Stimulated activated CD8-positive, alpha-beta memory T cell treated with anti-CD3 and anti-CD28 coated beads, Interleukin-7, amount 100 ng/mL, for 24 hours (primary cell): ENCODE data around the gene TRABD.

Experiments
- DNase-seq: peaks from one replicate; pipeline ENCODE4 v3.0.0-alpha.2; 2020; ENCODE audit warnings: low read depth

Gene TRABD

DNA sequence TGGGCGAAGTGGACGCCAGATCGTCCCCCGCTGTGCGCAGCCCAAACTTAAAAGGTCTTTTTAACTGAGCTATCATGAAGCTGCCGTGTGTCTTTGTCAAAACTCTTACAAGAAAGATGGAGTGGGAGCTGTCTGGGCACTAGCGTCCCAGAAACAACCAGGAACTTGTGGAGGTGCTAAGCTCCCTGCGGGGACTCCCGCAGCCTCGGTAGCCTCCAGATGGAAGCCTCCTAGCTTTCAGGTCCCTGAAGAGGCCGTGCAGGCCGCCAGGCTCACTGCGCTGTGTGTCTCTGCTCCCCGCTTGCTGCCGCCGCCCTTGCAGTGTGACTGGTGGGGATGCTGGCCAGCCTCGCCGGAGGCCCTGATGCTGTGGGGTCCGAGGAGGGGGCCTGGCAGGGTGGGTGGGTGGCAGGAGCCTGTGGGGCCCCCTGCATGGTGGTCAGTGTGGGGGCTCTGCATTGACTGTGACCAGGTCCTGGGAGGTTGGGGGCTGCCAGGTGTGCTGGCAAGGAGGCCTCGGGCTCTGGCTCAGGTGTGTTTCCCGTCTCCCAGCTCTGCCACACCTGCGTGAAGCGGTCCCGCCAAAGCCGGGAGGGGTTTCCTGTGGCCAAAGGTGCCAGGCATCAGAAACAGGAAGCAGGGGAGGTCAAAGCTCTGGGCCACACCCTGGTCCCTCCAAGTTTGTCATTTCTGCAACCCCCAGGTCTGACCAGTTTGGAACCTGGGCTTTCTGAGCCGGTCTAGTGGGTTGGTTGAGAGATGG lies 1.2 kb downstream of the TRABD start:
- no peak for DNase-seq

DNA sequence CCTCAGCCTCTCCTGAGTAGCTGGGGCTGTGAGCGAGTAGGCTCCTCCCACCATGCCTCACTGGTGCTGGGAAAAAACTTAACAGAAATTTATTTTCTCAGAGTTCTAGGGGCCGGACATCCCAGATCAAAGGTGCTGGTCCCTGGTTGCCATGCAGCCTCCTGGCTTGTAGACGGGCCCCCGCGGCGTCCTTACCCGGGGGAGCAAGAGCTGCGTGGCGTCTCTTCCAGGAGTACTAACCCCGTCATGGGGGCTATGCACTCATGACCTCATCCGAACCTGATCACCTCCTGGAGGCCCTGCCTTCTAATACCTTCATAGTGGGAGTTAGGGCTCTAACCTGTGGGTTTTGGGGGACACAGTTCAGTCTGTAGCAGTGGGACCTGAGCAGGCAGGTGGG lies 2.6 kb downstream of the TRABD start:
- DNase-seq = no peak

DNA sequence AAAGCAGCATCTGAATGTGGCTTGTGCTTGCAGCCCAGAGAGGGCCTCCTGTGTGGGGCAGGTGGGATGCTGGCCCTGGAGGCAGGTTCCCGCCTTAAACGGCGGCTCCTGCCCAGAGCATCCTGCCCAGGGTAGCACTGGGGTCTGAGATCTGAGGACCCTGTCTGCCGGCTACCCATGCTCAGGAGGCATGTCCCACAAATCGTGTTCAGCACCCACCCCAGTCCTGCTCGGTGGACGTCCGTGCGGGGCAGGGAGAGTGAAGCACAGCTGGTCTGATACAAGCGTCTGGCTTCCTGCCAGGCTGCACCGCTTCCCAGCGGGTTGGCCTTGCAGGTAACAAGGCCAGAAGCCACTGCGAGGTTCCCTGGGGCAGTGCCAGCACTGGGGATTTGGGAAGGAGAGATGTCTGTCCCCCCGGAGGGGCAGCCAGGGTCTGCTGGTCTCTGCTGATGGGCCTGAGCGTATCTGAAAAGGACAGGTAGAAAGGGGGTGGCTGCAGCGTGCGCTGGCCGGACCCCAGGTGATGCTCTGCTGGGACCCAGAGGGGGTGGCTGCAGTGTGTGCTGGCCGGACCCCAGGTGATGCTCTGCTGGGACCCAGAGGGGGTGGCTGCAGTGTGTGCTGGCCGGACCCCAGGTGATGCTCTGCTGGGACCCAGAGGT lies 3.6 kb downstream of the TRABD start:
- DNase-seq = no peak

DNA sequence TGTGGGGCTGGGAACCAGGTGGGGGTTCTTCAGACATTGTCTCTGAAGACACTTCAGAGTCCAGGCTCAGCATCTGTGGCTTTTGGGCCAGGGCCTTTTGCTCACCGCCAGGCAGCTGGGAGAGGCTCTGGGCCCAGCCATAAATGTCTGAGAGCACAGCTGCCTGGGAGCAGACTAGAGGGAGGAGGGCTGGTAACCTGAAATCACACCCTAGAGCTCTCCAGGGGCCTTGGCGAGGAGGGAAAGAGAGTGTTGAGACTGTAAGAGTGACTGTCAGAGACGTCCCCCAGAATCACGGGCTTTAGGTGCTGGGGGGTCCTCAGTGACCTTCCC lies 4.1 kb downstream of the TRABD start:
- DNase-seq = no peak

DNA sequence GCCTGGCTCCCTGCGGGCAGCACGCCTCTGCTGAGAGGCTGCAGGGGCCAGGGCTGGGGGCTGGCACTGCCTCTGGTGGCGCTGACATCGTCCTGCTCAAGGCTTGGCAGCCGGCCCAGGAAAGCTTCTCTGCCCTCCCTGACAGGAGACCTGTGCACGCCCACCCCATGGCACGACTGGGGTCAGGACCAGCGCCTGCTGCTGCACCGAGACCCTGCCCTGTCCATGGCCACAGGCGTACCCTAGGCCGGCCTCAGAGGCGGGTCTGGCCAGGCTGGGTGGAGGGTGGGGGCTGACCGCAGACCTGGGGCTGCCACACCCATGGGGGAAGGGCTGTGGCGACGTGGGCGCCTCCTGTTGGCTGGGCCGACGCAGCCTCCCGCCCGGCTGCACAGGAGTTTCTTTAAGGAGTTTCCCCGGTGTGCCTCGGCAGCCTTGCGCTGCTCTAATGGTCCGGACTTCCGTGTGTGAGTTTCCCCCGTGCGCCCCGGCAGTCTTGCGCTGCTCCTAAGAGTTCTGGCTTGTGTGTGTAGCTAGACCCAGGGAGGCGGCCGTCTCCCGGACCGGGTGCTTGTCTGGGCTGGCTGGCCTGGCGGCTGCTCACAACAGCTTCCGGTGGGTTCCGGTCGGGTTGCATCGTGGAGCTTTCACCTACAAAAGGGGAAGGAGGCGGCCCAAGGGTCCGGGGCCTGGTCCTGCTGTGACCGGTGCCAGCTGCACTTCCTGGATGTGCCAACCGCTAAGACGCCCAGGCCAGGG lies 4.6 kb downstream of the TRABD start:
- DNase-seq = peak; percentile 48

DNA sequence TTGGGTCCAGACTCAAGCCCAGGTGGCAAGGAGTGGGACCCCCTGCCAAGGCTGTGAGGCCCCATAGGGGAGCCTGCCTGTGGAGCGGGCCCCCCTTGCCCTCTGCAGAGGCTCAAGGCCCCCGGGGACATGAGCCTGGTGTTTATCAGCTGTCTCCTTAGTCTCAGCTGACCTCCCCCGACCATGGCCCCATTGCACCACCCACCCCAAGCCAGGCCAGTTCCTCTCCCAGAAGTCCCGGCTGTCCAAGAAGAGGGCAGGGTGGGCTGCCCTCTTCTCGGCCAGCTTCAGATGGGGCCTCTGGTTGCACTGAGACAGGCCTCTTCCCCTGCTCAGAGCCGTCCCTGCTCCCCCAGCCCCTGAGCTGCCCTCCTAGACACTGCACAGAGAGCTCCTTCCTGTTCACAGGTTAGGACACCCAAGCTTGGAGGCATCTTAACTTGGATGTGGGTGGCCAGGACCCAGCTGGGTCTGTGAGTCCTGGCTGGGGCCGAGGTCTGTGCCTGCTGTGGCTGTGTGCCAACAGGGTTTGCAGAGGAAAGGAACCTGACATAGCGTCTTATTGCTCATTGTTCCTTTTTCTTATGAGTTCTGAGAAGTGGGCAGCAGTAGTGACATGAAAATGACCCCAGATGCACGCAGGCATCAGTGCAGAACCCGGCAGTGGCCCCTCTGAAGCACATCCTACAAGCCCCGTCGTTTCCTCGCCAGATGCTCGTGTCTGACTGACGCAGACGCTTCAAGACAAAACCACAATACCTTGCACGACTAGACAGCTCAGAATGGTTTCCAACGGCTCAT lies 5.4 kb downstream of the TRABD start:
- peak; percentile 49 for DNase-seq

DNA sequence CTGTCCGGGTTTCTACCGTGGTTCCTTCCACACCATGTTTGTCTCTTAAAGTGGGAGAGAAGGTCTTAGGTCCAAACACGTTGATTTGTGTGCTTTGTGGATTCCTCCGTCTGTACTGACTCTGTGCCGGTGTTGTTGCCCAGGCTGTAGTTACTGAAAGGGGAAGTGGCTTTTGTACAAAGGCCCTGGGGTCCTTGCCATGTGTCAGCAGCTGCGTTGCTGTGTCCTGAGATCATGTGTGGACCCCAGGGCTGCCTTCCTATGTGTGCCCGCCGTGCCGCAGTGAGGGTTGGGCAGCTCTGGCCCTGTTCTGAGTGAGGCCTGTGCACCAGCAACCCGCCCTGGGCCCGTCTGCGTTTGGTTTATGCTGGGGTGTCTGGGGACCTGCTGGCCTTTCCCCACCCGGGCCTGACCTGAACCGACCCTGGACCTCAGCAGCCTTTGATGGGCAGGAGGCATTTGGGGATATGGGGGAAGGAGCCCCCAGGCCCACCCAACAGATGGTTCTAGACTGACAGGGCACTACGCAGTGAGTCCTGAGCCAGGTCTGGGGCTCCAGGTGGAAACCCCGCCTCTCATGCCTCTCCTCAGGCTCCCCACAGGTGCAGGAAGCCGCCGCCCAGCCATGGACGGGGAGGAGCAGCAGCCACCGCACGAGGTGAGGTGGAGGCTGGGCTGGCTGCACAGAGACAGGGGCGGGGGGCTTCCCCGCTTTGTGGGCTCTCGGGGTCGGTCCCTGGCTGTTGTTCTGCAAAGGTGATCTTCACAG lies 6.9 kb downstream of the TRABD start:
- DNase-seq = no peak

DNA sequence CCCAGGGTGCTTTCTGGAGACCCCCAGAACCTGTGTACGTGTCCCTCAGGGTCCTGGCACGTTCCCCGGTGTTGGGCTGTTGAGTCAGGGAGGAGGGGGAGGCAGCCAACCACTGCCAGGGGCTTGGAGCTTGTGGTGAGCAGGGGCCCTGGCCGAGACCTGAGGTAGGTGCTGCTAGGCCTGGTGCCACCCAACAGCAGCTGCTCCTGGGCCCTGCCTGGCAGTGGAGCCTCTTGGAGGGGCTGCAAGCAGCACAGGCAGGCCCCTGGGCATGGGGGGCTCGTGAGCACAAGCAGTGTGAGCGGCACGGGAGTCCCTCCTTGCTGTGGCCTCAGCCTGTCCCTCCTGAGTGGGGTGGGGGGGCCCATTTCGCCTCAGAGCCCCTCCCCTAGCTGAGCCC lies 7.9 kb downstream of the TRABD start:
- no peak for DNase-seq

DNA sequence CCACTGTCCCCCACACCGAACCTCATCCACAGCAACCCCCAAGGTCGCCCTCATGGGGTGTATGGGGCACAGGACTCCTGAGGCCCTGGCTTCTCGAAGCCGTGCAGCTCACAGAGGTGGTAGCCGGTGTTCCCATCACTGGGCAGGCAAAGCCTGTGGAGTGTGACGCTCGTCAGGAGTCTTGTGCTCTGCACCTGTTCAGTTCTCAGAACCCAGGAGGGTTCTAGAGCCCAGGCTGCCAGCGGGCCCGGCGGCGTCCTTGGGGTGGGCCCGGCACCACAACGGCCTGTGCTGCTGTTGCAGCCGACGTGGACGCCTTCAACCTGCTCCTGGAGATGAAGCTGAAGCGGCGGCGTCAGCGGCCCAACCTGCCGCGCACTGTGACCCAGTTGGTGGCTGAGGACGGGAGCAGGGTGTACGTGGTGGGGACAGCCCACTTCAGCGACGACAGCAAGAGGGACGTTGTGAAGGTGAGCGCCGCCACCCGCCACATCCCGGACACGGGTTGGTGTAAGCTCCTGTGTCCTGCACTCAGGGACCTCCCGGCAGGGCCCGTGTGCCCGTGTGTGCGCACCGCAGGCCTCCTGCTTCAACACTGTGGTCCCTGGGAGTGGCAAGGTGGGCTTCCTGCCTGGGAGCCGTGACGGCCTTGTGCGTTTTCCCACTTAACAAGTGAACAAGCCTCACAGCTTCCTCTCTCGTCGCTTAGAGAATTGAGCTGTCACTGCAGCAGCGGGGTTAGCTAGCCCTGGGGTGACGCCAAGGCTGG lies 8.5 kb downstream of the TRABD start:
- DNase-seq = no peak

DNA sequence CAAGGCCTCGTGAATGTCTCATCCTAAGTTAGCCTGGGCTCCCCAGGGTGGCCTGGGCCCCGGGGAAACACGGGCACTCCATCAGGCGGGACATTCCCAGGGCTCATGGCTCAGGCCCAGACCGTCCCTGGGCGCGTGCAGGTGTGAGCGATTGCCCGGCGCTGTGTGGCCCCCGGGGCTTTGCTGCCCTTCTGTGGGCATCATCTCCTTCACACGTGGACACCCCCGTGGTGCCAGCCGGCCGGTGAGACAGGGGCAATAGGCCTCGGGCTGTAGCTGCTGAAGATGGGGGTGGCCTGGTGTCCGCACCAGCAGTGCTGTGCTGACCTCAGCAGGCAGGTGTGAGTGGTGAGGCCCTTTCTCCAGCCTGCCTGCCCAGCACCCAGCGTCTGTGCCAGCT lies 10.5 kb downstream of the TRABD start:
- no peak for DNase-seq

DNA sequence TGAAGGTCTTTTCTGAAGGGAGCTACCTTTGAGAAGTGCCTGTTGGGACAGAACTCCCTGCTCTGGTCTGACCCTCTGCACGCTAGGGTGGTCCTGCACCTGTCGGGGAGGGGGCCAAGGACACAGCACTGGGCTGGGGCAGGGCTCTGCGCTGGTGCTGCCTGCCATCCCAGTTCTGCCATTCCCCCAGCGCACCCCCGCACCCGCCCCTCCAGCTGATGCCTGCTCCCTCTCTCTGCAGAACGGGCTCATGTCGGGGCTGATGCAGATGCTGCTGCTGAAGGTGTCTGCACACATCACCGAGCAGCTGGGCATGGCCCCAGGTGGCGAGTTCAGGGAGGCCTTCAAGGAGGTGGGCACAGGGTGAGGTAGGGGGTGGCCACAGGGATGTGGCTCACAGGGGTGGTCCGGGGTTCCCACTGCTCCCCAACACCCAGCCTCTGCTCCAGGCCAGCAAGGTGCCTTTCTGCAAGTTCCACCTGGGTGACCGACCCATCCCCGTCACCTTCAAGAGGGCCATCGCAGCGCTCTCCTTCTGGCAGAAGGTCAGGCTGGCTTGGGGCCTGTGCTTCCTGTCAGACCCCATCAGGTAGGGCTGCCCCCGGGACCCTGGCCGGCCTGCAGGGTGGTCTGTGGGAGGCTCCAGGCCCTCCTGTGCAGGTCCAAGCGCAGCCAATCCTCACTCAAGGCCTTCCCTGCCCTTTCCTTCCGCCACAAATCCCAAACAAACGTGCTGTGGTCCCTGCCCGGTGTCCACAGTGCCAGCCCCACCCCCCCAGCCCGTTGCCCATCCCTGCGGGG lies 11.5 kb downstream of the TRABD start:
- DNase-seq = no peak

DNA sequence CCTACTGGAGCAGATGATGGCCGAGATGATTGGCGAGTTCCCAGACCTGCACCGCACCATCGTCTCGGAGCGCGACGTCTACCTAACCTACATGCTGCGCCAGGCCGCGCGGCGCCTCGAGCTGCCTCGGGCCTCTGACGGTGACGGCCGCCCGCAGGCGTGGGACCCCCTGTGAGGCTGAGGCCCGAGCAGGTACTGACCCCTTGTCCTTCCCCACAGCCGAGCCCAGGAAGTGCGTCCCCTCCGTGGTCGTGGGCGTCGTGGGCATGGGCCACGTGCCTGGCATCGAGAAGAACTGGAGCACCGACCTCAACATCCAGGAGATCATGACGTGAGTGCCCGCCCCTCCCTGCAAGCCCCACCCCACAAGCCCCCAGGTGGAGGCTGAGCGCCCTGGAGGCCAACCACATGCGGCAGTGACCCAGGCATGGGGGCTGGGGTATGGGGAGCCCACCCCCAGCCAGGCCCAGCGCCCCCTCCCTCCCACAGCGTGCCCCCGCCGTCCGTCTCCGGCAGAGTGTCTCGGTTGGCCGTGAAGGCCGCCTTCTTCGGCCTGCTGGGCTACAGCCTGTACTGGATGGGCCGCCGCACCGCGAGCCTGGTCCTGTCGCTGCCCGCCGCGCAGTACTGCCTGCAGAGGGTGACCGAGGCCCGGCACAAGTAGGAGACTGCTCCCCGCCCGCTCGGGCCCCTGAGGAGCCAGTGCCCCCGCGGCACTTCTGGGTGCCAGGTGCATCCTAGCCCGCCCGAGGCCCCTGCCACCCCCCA lies 12.3 kb downstream of the TRABD start:
- no peak for DNase-seq

DNA sequence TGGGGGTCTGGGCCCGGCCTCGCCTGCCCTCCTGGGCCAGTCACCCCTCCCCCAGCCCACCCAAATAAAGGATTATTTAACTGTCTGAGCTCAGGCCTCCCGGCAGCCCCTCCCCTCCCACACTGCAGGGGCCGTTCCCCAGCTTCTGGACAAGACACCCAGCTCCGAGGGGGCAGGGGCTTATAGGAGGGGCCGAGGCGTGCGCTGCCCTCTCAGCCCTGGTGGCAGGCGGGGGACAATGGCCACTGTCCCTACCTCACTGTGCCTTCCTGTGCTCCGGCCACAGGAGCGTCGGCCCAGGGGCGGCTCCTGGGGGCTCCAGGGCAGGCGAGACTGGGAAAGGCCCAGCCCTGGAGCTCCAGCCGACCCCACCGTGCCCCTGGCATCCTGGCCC lies 12.9 kb downstream of the TRABD start:
- DNase-seq = no peak

DNA sequence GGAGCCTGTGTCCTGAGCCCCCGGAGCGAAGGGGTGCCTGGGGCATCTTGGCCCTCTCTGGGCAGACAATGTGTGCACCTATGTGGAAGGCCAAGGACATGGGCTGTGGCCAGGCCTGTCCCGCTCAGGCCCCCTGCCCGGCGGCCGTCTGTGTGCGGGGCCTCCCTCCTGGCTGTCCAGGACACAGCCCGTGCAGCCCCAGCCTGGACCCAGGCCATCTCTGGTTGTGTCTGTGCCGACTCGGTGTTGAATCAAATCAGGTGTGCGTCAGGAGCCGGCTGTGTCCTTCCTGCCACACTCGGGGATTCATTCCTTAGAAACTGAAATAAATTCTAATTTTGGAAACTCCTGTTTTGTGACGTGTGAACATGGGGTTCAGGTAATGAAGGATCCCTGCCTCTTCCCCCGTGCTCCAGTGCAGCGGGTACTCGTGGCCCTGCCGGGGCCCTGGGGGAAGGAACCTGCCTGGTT lies 13.6 kb downstream of the TRABD start:
- DNase-seq = no peak

DNA sequence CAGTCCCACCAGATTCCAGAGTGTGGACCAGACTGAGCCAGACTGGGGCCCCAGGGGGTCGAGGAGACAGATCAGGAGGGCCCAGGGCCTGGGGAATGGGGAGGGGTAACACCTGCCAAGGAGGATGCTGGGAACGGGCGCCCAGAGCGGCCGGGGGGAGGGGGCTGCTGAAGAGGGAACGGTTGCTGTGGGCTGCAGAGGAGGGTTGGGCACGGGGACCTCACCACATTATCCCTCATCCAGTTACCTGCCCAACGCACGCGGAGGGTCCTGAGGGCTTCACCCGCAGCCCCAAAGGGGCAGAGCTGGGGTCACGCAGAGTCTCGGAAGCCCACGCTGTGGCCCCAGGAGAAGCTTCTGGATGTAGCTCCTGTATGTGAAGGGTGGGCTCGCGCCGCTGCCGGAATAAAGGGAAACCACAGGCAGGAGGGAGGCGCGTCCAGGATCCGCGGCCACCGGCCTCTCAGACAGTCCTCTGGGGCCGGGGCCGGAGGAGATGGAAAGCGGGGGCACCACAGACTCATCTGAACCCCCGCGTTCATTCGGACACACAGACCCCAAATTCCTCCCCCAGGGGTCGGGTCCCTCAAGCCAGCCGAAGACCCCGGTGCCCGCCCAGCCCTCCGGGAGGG lies 14.2 kb downstream of the TRABD start:
- DNase-seq = no peak

DNA sequence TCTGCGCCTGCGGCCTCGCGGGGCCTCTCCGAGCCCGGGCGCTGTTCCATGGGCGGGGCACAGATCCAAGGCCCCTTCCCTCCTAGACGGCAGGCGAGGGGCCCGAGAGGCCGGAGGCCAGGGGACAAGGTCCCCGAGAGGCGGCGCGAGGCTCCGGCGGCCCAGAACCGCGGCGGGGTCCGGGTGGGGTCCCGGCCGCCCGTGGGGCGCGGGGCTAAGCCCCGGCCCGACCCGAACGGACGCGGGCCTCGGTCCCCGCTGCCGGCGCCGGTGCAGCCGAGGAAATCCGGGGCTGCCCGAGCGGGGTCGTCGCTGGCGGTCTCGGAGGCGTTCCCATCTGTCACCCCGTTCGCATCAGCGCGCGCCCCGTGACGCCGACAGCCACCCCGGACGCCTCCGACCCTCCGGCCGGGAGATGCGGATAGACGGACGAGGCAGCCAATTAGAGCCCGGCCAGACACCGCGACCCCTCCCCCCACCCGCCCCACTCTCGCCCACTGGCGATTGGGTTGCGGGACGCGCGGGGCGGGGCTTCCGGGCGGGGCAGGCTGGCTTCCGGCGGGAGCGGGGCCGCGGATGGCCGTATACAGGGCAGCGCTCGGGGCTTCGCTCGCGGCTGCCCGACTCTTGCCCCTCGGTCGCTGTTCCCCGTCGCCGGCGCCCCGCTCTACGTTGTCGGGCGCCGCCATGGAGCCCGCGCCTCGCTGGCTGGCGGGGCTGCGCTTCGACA lies 14.9 kb downstream of the TRABD start, which contains the start of gene SELENOO:
SELENOO (plus strand) TSS at position 551 of the 730 bp plus-strand sequence; CDS start at position 577, 26 bp downstream.
- peak; percentile 79 for DNase-seq

DNA sequence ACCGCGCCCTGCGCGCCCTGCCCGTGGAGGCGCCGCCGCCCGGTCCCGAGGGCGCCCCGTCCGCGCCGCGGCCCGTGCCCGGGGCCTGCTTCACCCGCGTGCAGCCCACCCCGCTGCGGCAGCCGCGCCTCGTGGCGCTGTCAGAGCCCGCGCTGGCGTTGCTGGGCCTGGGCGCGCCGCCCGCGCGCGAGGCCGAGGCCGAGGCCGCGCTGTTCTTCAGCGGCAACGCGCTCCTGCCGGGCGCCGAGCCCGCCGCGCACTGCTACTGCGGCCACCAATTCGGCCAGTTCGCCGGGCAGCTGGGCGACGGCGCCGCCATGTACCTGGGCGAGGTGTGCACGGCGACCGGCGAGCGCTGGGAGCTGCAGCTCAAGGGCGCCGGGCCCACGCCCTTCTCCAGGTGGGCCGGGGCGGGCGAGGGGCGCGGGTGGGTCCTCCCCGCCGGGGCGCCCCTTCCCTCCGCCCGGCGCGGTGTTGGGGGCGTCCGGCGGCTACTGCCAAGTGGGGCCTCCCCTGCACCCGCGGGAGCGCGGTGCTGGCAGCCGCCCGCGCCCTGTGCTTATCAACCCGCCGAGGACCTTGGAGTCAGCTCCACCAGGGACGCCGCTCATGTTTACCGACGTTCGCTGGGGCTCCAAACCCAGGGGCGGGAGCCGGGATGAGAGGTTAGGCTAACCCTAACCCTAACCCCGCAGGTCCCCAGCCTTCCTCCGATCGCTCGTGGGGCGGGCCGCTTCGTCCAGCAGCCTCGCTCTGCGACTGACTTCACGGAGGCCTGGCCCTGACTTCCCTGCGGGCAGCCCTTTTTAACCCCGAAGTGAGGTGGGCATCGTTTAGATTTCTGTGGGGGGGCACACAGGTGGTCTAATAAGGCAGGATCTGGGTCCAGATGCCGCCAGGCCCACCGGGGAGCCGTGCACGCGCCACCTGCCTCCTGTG lies 15.7 kb downstream of the TRABD start:
- no peak for DNase-seq
